Measurements from ENCODE around the gene DUSP12. TPM values are rescaled to one million over a fixed set of nuclear protein-coding genes. Genes with fewer than 3 reads are reported as not detected.

DUSP12 gene
- total and polyA plus RNA-seq, 4 donors, result 7.9 to 18.2 (median 12.5) TPM

GRCh38 chr1:161721738-161722343, 27.7 kb upstream of the DUSP12 start:
- Histone ChIP-seq H3K9me3 (ENCODE audit: control insufficient read depth in 4 of 4, low read length in 3 of 4) (no peaks in the 10 kb centered on the region), H3K27ac (ENCODE audit: low read depth in 1 of 2, low read length in 2 of 2) (no peak overlapping the region), H3K4me1 (ENCODE audit: control insufficient read depth in 4 of 4, insufficient read depth in 4 of 4, low read length in 3 of 4) (peaks cover 2 to 11% (median 6%) of the 10 kb centered on the region in 4 donors), H3K4me3 (ENCODE audit: low read depth in 1 of 3, low read length in 3 of 3) (no peak overlapping the region), H3K9ac (ENCODE audit: low read depth in 1 of 2, low read length in 2 of 2) (no peak overlapping the region), H3K27me3 (ENCODE audit: control insufficient read depth in 4 of 4, insufficient read depth in 4 of 4, low read length in 3 of 4) (no peaks in the 10 kb centered on the region), H3K36me3 (ENCODE audit: control insufficient read depth in 4 of 4, insufficient read depth in 3 of 4, low read depth in 1 of 4, low read length in 3 of 4) (no peaks in the 10 kb centered on the region)
- 78% methylated on average over 8 of the region's 8 CpGs for WGBS
- no peak for TF ChIP-seq GABPA (IDR thresholded peaks at IDR 0.05 in 1 of 2, conservative IDR thresholded peaks at IDR 0.05 in 1 of 2)
- TF ChIP-seq SP1 (IDR thresholded peaks at IDR 0.05), result no peak
- no peak for TF ChIP-seq RXRA (IDR thresholded peaks at IDR 0.05)
- no peak for TF ChIP-seq ZBTB33 (IDR thresholded peaks at IDR 0.05)
- TF ChIP-seq FOXA2 (IDR thresholded peaks at IDR 0.05), result no peak
- no peak for TF ChIP-seq JUND (IDR thresholded peaks at IDR 0.05)
- no peak for TF ChIP-seq FOXA1 (IDR thresholded peaks at IDR 0.05)
- TF ChIP-seq YY1 (IDR thresholded peaks at IDR 0.05), result no peak
- TF ChIP-seq RAD21 (IDR thresholded peaks at IDR 0.05), result no peak
- TF ChIP-seq MAX (IDR thresholded peaks at IDR 0.05), result no peak
- TF ChIP-seq TAF1 (conservative IDR thresholded peaks at IDR 0.05), result no peak
- TF ChIP-seq CTCF (IDR thresholded peaks at IDR 0.05; ENCODE audit: low read depth, low read length, missing input control), result no peak
- no peak for TF ChIP-seq ATF3 (IDR thresholded peaks at IDR 0.05)
- TF ChIP-seq REST (IDR thresholded peaks at IDR 0.05), result no peak
- TF ChIP-seq EGR1 (IDR thresholded peaks at IDR 0.05; ENCODE audit: low read depth in 2 of 2), result no peak
- TF ChIP-seq HNF4G (IDR thresholded peaks at IDR 0.05), result no peak
- TF ChIP-seq HNF4A (conservative IDR thresholded peaks at IDR 0.05), result no peak
- DNase-seq (ENCODE audit: low spot score), result no peak
